Lower lobe of right lung (tissue), 2 donors: ENCODE results near the gene LGALS1. TPM values are rescaled to one million over a fixed set of nuclear protein-coding genes. Genes with fewer than 3 reads are reported as not detected.

ENCODE experiments used
- ATAC-seq, 2 donors: fragments of 200-7000 bp; cut with Tn5 transposase; one replicate each; pipeline ENCODE4 v1.9.1; 2020 to 2022; ENCODE audit warnings: mild to moderate bottlenecking in 2 of 2, moderate library complexity in 2 of 2
- DNase-seq: peaks from one replicate; pipeline ENCODE4 v3.0.0-alpha.2; 2020
- H3K27ac ChIP-seq: fragments of 200-600 bp; one replicate; pipeline ENCODE4 v1.8.0; 2022
- H3K27me3 ChIP-seq: fragments of 200-600 bp; one replicate; pipeline ENCODE4 v1.8.0; 2022; ENCODE audit warnings: low read depth
- H3K36me3 ChIP-seq: fragments of 200-600 bp; one replicate; pipeline ENCODE4 v1.8.0; 2022; ENCODE audit warnings: mild to moderate bottlenecking
- H3K4me1 ChIP-seq: fragments of 200-600 bp; one replicate; pipeline ENCODE4 v1.8.0; 2022
- H3K4me3 ChIP-seq: fragments of 200-600 bp; one replicate; pipeline ENCODE4 v1.8.0; 2022; ENCODE audit warnings: mild to moderate bottlenecking
- H3K9me3 ChIP-seq: fragments of 200-600 bp; one replicate; pipeline ENCODE4 v1.8.0; 2022
- intact Hi-C: fragments of 100-400 bp; cut with DNase I; formaldehyde crosslinking; loops from one replicate; pipeline ENCODE4 v1.11.0; 2022
- total RNA-seq: library from RNA; stranded (reverse); fragmentation: NEBNext Ultra II Directional; extraction: Animal tissue kit (Norgen Biotek cat#: 25700); gene quantifications from one replicate; pipeline ENCODE4 v1.2.1, GENCODE V29; 2021
- TF ChIP-seq, protein P1 (sequence below): fragments of 200-600 bp; IDR thresholded peaks from one replicate; pipeline ENCODE4 v1.8.0; 2022; ENCODE audit warnings: antibody characterized with exemption, mild to moderate bottlenecking
- donor health status: DM: no; HTN: yes; CAD: no; lungs with severe emphysema.

The LGALS1 gene
- total RNA-seq, 1 donor from 2014 or later, result 425 TPM

- ATAC-seq (peak in 1 of 2 donors; percentile 22), DNase-seq (no peak)
- no peaks in the 10 kb centered on the region for H3K9me3 ChIP-seq
- peaks cover 39% of the 10 kb centered on the region for H3K4me1 ChIP-seq
- TF ChIP-seq, protein P1, sequence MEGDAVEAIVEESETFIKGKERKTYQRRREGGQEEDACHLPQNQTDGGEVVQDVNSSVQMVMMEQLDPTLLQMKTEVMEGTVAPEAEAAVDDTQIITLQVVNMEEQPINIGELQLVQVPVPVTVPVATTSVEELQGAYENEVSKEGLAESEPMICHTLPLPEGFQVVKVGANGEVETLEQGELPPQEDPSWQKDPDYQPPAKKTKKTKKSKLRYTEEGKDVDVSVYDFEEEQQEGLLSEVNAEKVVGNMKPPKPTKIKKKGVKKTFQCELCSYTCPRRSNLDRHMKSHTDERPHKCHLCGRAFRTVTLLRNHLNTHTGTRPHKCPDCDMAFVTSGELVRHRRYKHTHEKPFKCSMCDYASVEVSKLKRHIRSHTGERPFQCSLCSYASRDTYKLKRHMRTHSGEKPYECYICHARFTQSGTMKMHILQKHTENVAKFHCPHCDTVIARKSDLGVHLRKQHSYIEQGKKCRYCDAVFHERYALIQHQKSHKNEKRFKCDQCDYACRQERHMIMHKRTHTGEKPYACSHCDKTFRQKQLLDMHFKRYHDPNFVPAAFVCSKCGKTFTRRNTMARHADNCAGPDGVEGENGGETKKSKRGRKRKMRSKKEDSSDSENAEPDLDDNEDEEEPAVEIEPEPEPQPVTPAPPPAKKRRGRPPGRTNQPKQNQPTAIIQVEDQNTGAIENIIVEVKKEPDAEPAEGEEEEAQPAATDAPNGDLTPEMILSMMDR, result peak; percentile 32
- H3K27me3 ChIP-seq, result no peaks in the 10 kb centered on the region
- H3K27ac ChIP-seq, result peak overlapping the region; percentile 56
- intact Hi-C loops, result no loop called here
- H3K4me3 ChIP-seq, result no peak overlapping the region
- peaks cover 11% of the 10 kb centered on the region for H3K36me3 ChIP-seq
These were observed 14.1 kb upstream of the LGALS1 start for GRCh38 chr22:37661160-37661924.

DNA sequence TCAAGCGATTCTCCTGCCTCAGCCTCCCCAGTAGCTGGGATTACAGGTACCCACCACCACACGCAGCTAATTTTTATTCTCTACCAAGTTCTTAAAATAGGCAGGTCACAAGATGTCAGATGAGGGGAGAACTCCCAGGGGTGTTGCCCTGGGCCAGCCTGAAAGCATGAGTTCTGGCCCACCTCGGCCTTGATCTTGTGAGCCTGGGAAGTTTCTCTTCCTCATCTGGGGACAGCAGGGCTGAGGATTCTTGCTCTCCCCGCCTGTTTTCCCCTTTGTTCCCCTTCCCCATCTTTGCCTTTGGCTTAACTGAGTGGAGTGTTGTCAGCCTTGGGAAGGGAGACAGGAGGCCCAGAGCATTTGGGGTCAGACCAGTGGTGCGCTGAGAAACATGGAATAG, 13.4 kb upstream of the LGALS1 start:
- TF ChIP-seq, protein P1, result no peak
- peaks cover 39% of the 10 kb centered on the region for H3K4me1 ChIP-seq
- ATAC-seq (no peak), DNase-seq (no peak)
- H3K27me3 ChIP-seq, result no peaks in the 10 kb centered on the region
- H3K9me3 ChIP-seq, result no peaks in the 10 kb centered on the region
- intact Hi-C loops, result no loop called here
- no peak overlapping the region for H3K27ac ChIP-seq
- H3K36me3 ChIP-seq, result peaks cover 14% of the 10 kb centered on the region
- no peak overlapping the region for H3K4me3 ChIP-seq

DNA sequence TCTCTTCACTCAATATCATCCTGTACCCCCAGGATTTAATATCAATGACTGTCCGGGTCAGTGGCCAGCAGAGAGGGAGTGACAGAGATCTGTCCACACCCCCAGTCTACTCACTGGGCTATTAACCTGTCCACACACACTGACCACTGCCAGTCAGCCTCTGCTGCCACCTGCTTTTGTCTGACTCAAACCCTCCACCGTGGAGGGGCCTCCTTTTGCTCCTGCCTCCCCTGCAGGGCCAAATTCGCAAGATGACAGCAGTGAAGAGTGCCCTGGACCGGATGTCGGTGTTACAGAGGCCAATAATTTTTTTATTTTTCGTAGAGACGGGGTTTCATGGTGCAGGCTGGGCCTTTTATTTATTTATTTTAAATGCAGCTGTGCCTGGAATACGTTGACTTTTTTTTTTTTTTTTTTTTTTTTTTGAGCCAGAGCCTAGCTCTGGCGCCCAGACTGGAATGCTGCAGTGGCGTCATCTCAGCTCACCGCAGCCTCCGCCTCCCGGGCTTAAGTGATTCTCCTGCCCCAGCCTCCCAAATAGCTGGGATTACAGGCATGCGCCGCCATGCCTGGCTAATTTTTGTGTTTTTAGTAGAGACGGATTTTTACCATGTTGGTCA, 11.8 kb upstream of the LGALS1 start:
- Histone ChIP-seq H3K27ac (no peak overlapping the region), H3K4me1 (peaks cover 31% of the 10 kb centered on the region), H3K36me3 (peaks cover 14% of the 10 kb centered on the region), H3K4me3 (no peak overlapping the region), H3K27me3 (no peaks in the 10 kb centered on the region), H3K9me3 (no peaks in the 10 kb centered on the region)
- TF ChIP-seq, protein P1, result no peak
- intact Hi-C loops, result no loop called here
- DNase-seq (no peak), ATAC-seq (no peak)

GRCh38 chr22:37664249-37665101, 11.0 kb upstream of the LGALS1 start:
- ATAC-seq, result no peak
- intact Hi-C loops, result no loop called here
- no peaks in the 10 kb centered on the region for H3K9me3 ChIP-seq
- H3K4me3 ChIP-seq, result no peak overlapping the region
- no peaks in the 10 kb centered on the region for H3K27me3 ChIP-seq
- peaks cover 28% of the 10 kb centered on the region for H3K4me1 ChIP-seq
- peaks cover 14% of the 10 kb centered on the region for H3K36me3 ChIP-seq
- no peak for DNase-seq
- no peak overlapping the region for H3K27ac ChIP-seq
- TF ChIP-seq, protein P1, result no peak

DNA sequence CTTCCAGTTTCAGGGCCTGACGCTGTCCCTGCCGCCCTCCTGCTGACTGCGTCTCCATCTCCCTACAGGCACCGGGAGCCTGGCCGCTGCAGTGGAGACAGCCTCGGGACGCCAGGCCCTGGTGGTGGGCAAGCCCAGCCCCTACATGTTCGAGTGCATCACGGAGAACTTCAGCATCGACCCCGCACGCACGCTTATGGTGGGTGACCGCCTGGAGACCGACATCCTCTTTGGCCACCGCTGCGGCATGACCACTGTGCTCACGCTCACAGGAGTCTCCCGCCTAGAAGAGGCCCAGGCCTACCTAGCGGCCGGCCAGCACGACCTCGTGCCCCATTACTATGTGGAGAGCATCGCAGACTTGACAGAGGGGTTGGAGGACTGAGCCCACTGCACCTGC, 9.9 kb upstream of the LGALS1 start:
- ATAC-seq, result no peak
- H3K27ac ChIP-seq, result no peak overlapping the region
- H3K36me3 ChIP-seq, result peaks cover 14% of the 10 kb centered on the region
- H3K9me3 ChIP-seq, result no peaks in the 10 kb centered on the region
- H3K4me3 ChIP-seq, result no peak overlapping the region
- intact Hi-C loops, result no loop called here
- TF ChIP-seq, protein P1, result no peak
- H3K27me3 ChIP-seq, result no peaks in the 10 kb centered on the region
- H3K4me1 ChIP-seq, result peaks cover 17% of the 10 kb centered on the region
- no peak for DNase-seq
